HepG2 (cell line): Measurements from ENCODE around the gene COL26A1. TPM values are rescaled to one million over a fixed set of nuclear protein-coding genes. Genes with fewer than 3 reads are reported as not detected.

Experiments
- ATAC-seq: fragments of 200-7000 bp; cut with Tn5 transposase; 3 replicates; pipeline ENCODE4 v1.9.1; 2020; ENCODE audit warnings: mild to moderate bottlenecking, moderate library complexity
- BruUV-seq: library from RNA; stranded (reverse); fragments of 400-500 nt; replicated peaks from 2 replicates; lab custom pipeline; 2021; lab: Mats Ljungman, UMichigan
- CTCF ChIA-PET: fragments of 300-600 bp; formaldehyde crosslinking; extraction: SDS; loops from one replicate; lab custom pipeline; 2021; ENCODE audit warnings: low total read pairs, inconsistent platforms, low intra/inter-chr PET ratio; lab: Yijun Ruan, JAX
- POLR2A ChIA-PET: fragments of 350-600 bp; sonication (Branson Sonifier 250); formaldehyde crosslinking; loops from one replicate; lab custom pipeline; 2020; ENCODE audit warnings: antibody characterized with exemption, inconsistent platforms; lab: Yijun Ruan, JAX
- DNase-seq: peaks from one replicate; pipeline ENCODE4 v3.0.0-alpha.2; 2015; ENCODE audit warnings: low spot score
- FAIRE-seq: peaks from 3 replicates; lab custom pipeline; 2011; peaks lifted over from hg19 to GRCh38; lab: Jason Lieb, UNC
- H2AFZ ChIP-seq: one replicate; pipeline ENCODE4 v1.6.1; 2011; ENCODE audit warnings: low read length, inconsistent platforms
- H3K27ac ChIP-seq: fragments of 300-600 bp; 3 replicates; pipeline ENCODE4 v1.8.0; 2011; ENCODE audit warnings: mixed run types, mild to moderate bottlenecking, mixed read lengths, low read length, inconsistent platforms; ENCODE audit not compliant: insufficient read depth; ENCODE audit errors: extremely low read length
- H3K27me3 ChIP-seq, 2 experiments: fragments of 200-600 bp in 1 of 2; 2 replicates in 1 of 2; 3 replicates in 1 of 2; pipeline versions ENCODE4 v1.6.0 to v1.8.0; 2011; ENCODE audit warnings: low read length in 2 of 2, mild to moderate bottlenecking in 2 of 2, moderate library complexity in 2 of 2, inconsistent platforms in 1 of 2; ENCODE audit not compliant: insufficient read depth in 2 of 2, control insufficient read depth in 1 of 2
- H3K36me3 ChIP-seq, 2 experiments: fragments of 200-600 bp in 1 of 2; replicated peaks in 1 of 2; 2 replicates in 1 of 2; 3 replicates in 1 of 2; pipeline versions ENCODE4 v1.5.1 to v1.8.0; 2011; ENCODE audit warnings: low read length in 2 of 2, inconsistent platforms in 1 of 2; ENCODE audit not compliant: insufficient read depth in 2 of 2, control insufficient read depth in 1 of 2
- H3K4me1 ChIP-seq: 2 replicates; pipeline ENCODE4 v1.5.1; 2012; ENCODE audit warnings: low read length, inconsistent platforms; ENCODE audit not compliant: insufficient read depth
- H3K4me2 ChIP-seq: 2 replicates; pipeline ENCODE4 v1.6.0; 2011; ENCODE audit warnings: low read depth, low read length, inconsistent platforms
- H3K4me3 ChIP-seq, 3 experiments: fragments of 200-600 bp in 1 of 3; sonication (generic), shearing (Covaris generic) in 1 of 3; replicated peaks in 1 of 3; 2 replicates each; pipeline ENCODE4 v1.5.1; 2011 to 2016; ENCODE audit warnings: low read length in 3 of 3, inconsistent platforms in 2 of 3, low read depth in 2 of 3, mild to moderate bottlenecking in 2 of 3, control low read depth in 1 of 3, mixed read lengths in 1 of 3; ENCODE audit not compliant: insufficient read depth in 1 of 3
- H3K79me2 ChIP-seq: one replicate; pipeline ENCODE4 v1.6.1; 2011; ENCODE audit warnings: low read length, inconsistent platforms; ENCODE audit not compliant: insufficient read depth
- H3K9ac ChIP-seq: 2 replicates; pipeline ENCODE4 v1.6.0; 2011; ENCODE audit warnings: mild to moderate bottlenecking, low read depth, low read length, inconsistent platforms; ENCODE audit not compliant: insufficient read depth
- H3K9me3 ChIP-seq: 2 replicates; pipeline ENCODE4 v1.5.1; 2012; ENCODE audit warnings: mild to moderate bottlenecking, low read length
- H4K20me1 ChIP-seq: 2 replicates; pipeline ENCODE4 v1.6.0; 2011; ENCODE audit warnings: inconsistent platforms, mild to moderate bottlenecking, low read length, moderate library complexity; ENCODE audit not compliant: insufficient read depth
- BATF2 ChIP-seq: sonication (generic); formaldehyde crosslinking; IDR thresholded peaks from 2 replicates; pipeline ENCODE4 v1.8.0; 2022; ENCODE audit warnings: mild to moderate bottlenecking, missing genetic modification reagents, moderate library complexity
- CEBPG ChIP-seq: IDR thresholded peaks from 2 replicates; pipeline ENCODE4 v1.6.1; 2016
- CREM ChIP-seq, 2 experiments: sonication (generic) in 1 of 2; formaldehyde crosslinking in 1 of 2; IDR thresholded peaks; 2 replicates each; pipeline versions ENCODE4 v1.4.0 to v1.6.1; 2016 to 2020; ENCODE audit warnings: antibody characterized with exemption in 1 of 2, mild to moderate bottlenecking in 1 of 2, missing genetic modification reagents in 1 of 2
- FOXP4 ChIP-seq: sonication (generic); formaldehyde crosslinking; IDR thresholded peaks from 2 replicates; pipeline ENCODE4 v1.4.0; 2020; ENCODE audit warnings: missing genetic modification reagents
- KDM4B ChIP-seq: sonication (generic); formaldehyde crosslinking; IDR thresholded peaks from 2 replicates; pipeline ENCODE4 v1.4.0; 2020; ENCODE audit warnings: missing genetic modification reagents
- KDM6A ChIP-seq: IDR thresholded peaks from 2 replicates; pipeline ENCODE4 v1.6.1; 2016; ENCODE audit warnings: low read depth
- MBNL3 ChIP-seq: fragments of 250-450 bp; sonication (Bioruptor Pico); conservative IDR thresholded peaks from 2 replicates; pipeline ENCODE4 v1.8.0; 2022; ENCODE audit warnings: mild to moderate bottlenecking, inconsistent platforms
- PPARG ChIP-seq: conservative IDR thresholded peaks from 2 replicates; pipeline ENCODE4 v1.6.1; 2016; ENCODE audit warnings: missing biosample characterization, missing genetic modification reagents
- PRPF4 ChIP-seq: fragments of 200-400 bp; formaldehyde crosslinking; IDR thresholded peaks from 2 replicates; pipeline ENCODE4 v1.6.1; 2016; ENCODE audit warnings: low read length, low read depth; ENCODE audit not compliant: poor library complexity, severe bottlenecking
- TFE3 ChIP-seq: IDR thresholded peaks from 2 replicates; pipeline ENCODE4 v1.6.1; 2016
- ZBTB21 ChIP-seq: sonication (generic); formaldehyde crosslinking; IDR thresholded peaks from 2 replicates; pipeline ENCODE4 v1.4.0; 2020; ENCODE audit warnings: missing genetic modification reagents
- ZGPAT ChIP-seq: IDR thresholded peaks from 2 replicates; pipeline ENCODE4 v1.6.1; 2016; ENCODE audit warnings: mild to moderate bottlenecking
- ZNF20 ChIP-seq: sonication (generic); formaldehyde crosslinking; IDR thresholded peaks from 2 replicates; pipeline ENCODE4 v1.4.0; 2020; ENCODE audit warnings: mild to moderate bottlenecking, moderate library complexity, missing genetic modification reagents
- ZNF230 ChIP-seq: sonication (generic); formaldehyde crosslinking; IDR thresholded peaks from 2 replicates; pipeline ENCODE4 v1.4.0; 2020; ENCODE audit warnings: mild to moderate bottlenecking, missing genetic modification reagents
- ZNF296 ChIP-seq: sonication (generic); formaldehyde crosslinking; conservative IDR thresholded peaks from 2 replicates; pipeline ENCODE4 v1.5.0; 2020; ENCODE audit warnings: mild to moderate bottlenecking, missing genetic modification reagents
- ZNF737 ChIP-seq: sonication (generic); formaldehyde crosslinking; IDR thresholded peaks from 2 replicates; pipeline ENCODE4 v1.5.0; 2020; ENCODE audit warnings: missing genetic modification reagents, mild to moderate bottlenecking, borderline replicate concordance
- ZSCAN31 ChIP-seq: sonication (generic); formaldehyde crosslinking; IDR thresholded peaks from 2 replicates; pipeline ENCODE4 v1.5.0; 2020; ENCODE audit warnings: low read depth, mild to moderate bottlenecking, missing genetic modification reagents
- WGBS: methylation state at CpG from one replicate; pipeline ENCODE4 v1.1.6; 2017; ENCODE audit warnings: low lambda C conversion rate; 5-methylcytosine and 5-hydroxymethylcytosine counted together
- in situ Hi-C: cut with HindIII; loops from 2 replicates; pipeline ENCODE4 v1.10.0; 2017; ENCODE audit warnings: low pct_unique_long_range_greater_than_20kb; ENCODE audit not compliant: extremely low pct_ligation_motif_present
- intact Hi-C: fragments of 100-400 bp; cut with micrococcal nuclease; formaldehyde crosslinking; loops from one replicate; pipeline ENCODE4 v1.10.0; 2022; ENCODE audit not compliant: unreplicated experiment
- polyA plus RNA-seq, 8 experiments: library from polyadenylated mRNA; depleted of rRNA in 3 of 8; stranded (reverse) in 7 of 8; unstranded in 1 of 8; fragments of >200 nt; fragmentation: Illumina TruSeq in 4 of 8; extraction: Trizol in 4 of 8; gene quantifications; 2 replicates each; pipeline versions ENCODE4 v1.2.1 to v1.2.3, GENCODE V29; 2011 to 2016; ENCODE audit warnings: low read depth in 4 of 8, missing spikeins in 1 of 8, mixed read lengths in 1 of 8; ENCODE audit not compliant: insufficient read depth in 1 of 8
- total RNA-seq, 5 experiments: library from RNA; depleted of rRNA; stranded (reverse); fragments of >200 nt; fragmentation: Illumina TruSeq; extraction: Trizol; gene quantifications; 2 replicates each; pipeline ENCODE4 v1.2.3, GENCODE V29; 2016; ENCODE audit warnings: low read depth in 1 of 5

Gene COL26A1
- total and polyA plus RNA-seq, 2 of the 13 experiments (the other 11 are each of a cell fraction or from before 2014, with no cell fraction given), result 7.8 to 9.2 TPM

GRCh38 chr7:101572156-101572555 lies 209.5 kb downstream of the COL26A1 start:
- ChIA-PET CTCF (no interaction called here), POLR2A (no interaction called here)
- Histone ChIP-seq H3K4me3 (no peak overlapping the region), H3K27me3 (no peaks in the 10 kb centered on the region), H3K9ac (no peak overlapping the region), H3K4me1 (no peaks in the 10 kb centered on the region), H2AFZ (no peak overlapping the region), H3K27ac (no peak overlapping the region), H3K79me2 (no peaks in the 10 kb centered on the region), H3K36me3 (no peaks in the 10 kb centered on the region), H3K4me2 (no peak overlapping the region), H3K9me3 (peaks cover 18% of the 10 kb centered on the region), H4K20me1 (no peaks in the 10 kb centered on the region)
- DNase-seq (no peak), FAIRE-seq (no peak), ATAC-seq (no peak)
- in situ Hi-C loops, result no loop called here
- intact Hi-C loops, result no loop called here
- TF ChIP-seq PRPF4, result no peak
- TF ChIP-seq CEBPG, result no peak
- no peak for TF ChIP-seq PPARG (CRISPR knock-in tag)
- TF ChIP-seq ZNF296 (CRISPR knock-in tag), result no peak
- TF ChIP-seq ZBTB21 (CRISPR knock-in tag), result no peak
- no peak for TF ChIP-seq TFE3
- no peak for TF ChIP-seq KDM6A (CRISPR knock-in tag)
- no peak for TF ChIP-seq FOXP4
- TF ChIP-seq CREM (IDR thresholded peaks at IDR 0.05), result no peak
- TF ChIP-seq CREM (CRISPR knock-in tag; IDR thresholded peaks at IDR 0.05), result no peak
- TF ChIP-seq ZNF737, result no peak
- no peak for TF ChIP-seq ZNF230 (CRISPR knock-in tag)
- TF ChIP-seq ZGPAT (CRISPR knock-in tag), result no peak
- TF ChIP-seq KDM4B (CRISPR knock-in tag), result no peak
- TF ChIP-seq ZNF20 (CRISPR knock-in tag), result no peak
- no peak for TF ChIP-seq BATF2 (CRISPR knock-in tag)
- TF ChIP-seq ZSCAN31, result no peak
- TF ChIP-seq MBNL3 (CRISPR knock-in tag), result no peak
- 45% methylated on average over 2 of the region's 2 CpGs for WGBS
- BruUV-seq, result no TSS peak
